M059J (cell line): ENCODE data around the gene C11orf24. TPM values are rescaled to one million over a fixed set of nuclear protein-coding genes. Genes with fewer than 3 reads are reported as not detected.

Source experiments
- DNase-seq: peaks from one replicate; pipeline ENCODE4 v3.0.0-alpha.2; 2012; ENCODE audit warnings: low read depth
- total RNA-seq: library from RNA; depleted of rRNA; stranded (reverse); fragments of >200 nt; shearing (Covaris generic); gene quantifications from 2 replicates; pipeline ENCODE4 v1.2.3, GENCODE V29; 2014; rRNA removed

C11orf24 gene
- total RNA-seq, result 42.3 and 59.2 TPM in 2 replicates

GRCh38 chr11:68271781-68272608, at the start of gene C11orf24:
TSS of gene C11orf24 (minus strand) at chr11:68271973. CDS start at chr11:68263767, 8,206 bp downstream.
- DNase-seq, result peak; percentile 91

- no peak for DNase-seq
Measured at GRCh38 chr11:68317147-68317785, 45.5 kb upstream of the C11orf24 start.

- DNase-seq, result peak; percentile 86
Measured at GRCh38 chr11:68315171-68315920, 43.6 kb upstream of the C11orf24 start.

GRCh38 chr11:68314203-68315170, 42.7 kb upstream of the C11orf24 start:
- DNase-seq, result peak; percentile 85

GRCh38 chr11:68313574-68314202, 41.9 kb upstream of the C11orf24 start:
- peak; percentile 39 for DNase-seq

GRCh38 chr11:68312780-68313573, 41.2 kb upstream of the C11orf24 start:
- DNase-seq, result no peak

- peak; percentile 29 for DNase-seq
Measured at GRCh38 chr11:68312117-68312779, 40.5 kb upstream of the C11orf24 start, which contains the start of gene LRP5. TSS of gene LRP5 (plus strand) at chr11:68312591. CDS start at chr11:68312715, 124 bp downstream.

- no peak for DNase-seq
Measured at GRCh38 chr11:68311160-68312116, 39.7 kb upstream of the C11orf24 start.

GRCh38 chr11:68309621-68310185, 37.9 kb upstream of the C11orf24 start:
- peak; percentile 23 for DNase-seq

GRCh38 chr11:68308068-68308467, 36.3 kb upstream of the C11orf24 start:
- no peak for DNase-seq

GRCh38 chr11:68306636-68307035, 34.9 kb upstream of the C11orf24 start:
- no peak for DNase-seq

- DNase-seq, result no peak
Measured at GRCh38 chr11:68303982-68304780, 32.4 kb upstream of the C11orf24 start.

GRCh38 chr11:68303083-68303482, 31.3 kb upstream of the C11orf24 start:
- DNase-seq, result no peak

- DNase-seq, result peak; percentile 90
Measured at GRCh38 chr11:68302670-68303069, 30.9 kb upstream of the C11orf24 start.

- no peak for DNase-seq
Measured at GRCh38 chr11:68302256-68302655, 30.5 kb upstream of the C11orf24 start.

- no peak for DNase-seq
Measured at GRCh38 chr11:68300076-68300830, 28.5 kb upstream of the C11orf24 start.
